A673 (cell line): ENCODE results near the gene MLLT11. TPM values are rescaled to one million over a fixed set of nuclear protein-coding genes. Genes with fewer than 3 reads are reported as not detected.

Experiments used
- BruUV-seq: library from RNA; stranded (reverse); fragments of 400-500 nt; replicated peaks from 2 replicates; lab custom pipeline; 2021; lab: Mats Ljungman, UMichigan
- CTCF ChIA-PET: fragments of 300-600 bp; sonication (Branson Sonifier 250); formaldehyde crosslinking; loops from one replicate; lab custom pipeline; 2022; ENCODE audit warnings: antibody characterized with exemption; lab: Charles Lee
- POLR2A ChIA-PET: fragments of 300-600 bp; sonication (Branson Sonifier 250); formaldehyde crosslinking; loops from one replicate; lab custom pipeline; 2022; ENCODE audit warnings: antibody characterized with exemption; ENCODE audit not compliant: low non-redundant PET; lab: Charles Lee
- DNase-seq: peaks from one replicate; pipeline ENCODE4 v3.0.0-alpha.2; 2015; ENCODE audit warnings: low spot score
- H3K27ac ChIP-seq: fragments of 200-600 bp; sonication (generic); 2 replicates; pipeline ENCODE4 v1.5.1; 2016; ENCODE audit warnings: mixed run types, low read depth, mild to moderate bottlenecking, mixed read lengths, antibody characterized with exemption, low read length; ENCODE audit not compliant: poor library complexity, severe bottlenecking
- H3K27me3 ChIP-seq: fragments of 200-600 bp; sonication (generic); replicated peaks from 2 replicates; pipeline ENCODE4 v1.6.1; 2017; ENCODE audit warnings: mixed run types, low read depth, mild to moderate bottlenecking, mixed read lengths, antibody characterized with exemption, low read length; ENCODE audit not compliant: insufficient read depth, poor library complexity
- H3K36me3 ChIP-seq: fragments of 200-600 bp; sonication (generic); 2 replicates; pipeline ENCODE4 v1.6.1; 2016; ENCODE audit warnings: mixed run types, mild to moderate bottlenecking, mixed read lengths, antibody characterized with exemption, low read length; ENCODE audit not compliant: insufficient read depth, poor library complexity, severe bottlenecking
- H3K4me1 ChIP-seq: fragments of 200-600 bp; sonication (generic); 2 replicates; pipeline ENCODE4 v1.6.1; 2017; ENCODE audit warnings: mixed run types, mild to moderate bottlenecking, mixed read lengths, antibody characterized with exemption, low read length; ENCODE audit not compliant: insufficient read depth, poor library complexity, severe bottlenecking
- H3K4me3 ChIP-seq: fragments of 200-600 bp; sonication (generic); 2 replicates; pipeline ENCODE4 v1.5.1; 2016; ENCODE audit warnings: low read depth, mixed run types, mild to moderate bottlenecking, mixed read lengths, low read length; ENCODE audit not compliant: poor library complexity, severe bottlenecking
- H3K9me3 ChIP-seq: fragments of 200-600 bp; sonication (generic); 2 replicates; pipeline ENCODE4 v1.6.1; 2016; ENCODE audit warnings: mixed run types, low read depth, mild to moderate bottlenecking, mixed read lengths, antibody characterized with exemption, low read length; ENCODE audit not compliant: poor library complexity, severe bottlenecking
- EZH2 ChIP-seq: fragments of 200-600 bp; sonication (generic); IDR thresholded peaks from 2 replicates; pipeline ENCODE4 v1.6.1; 2017; ENCODE audit warnings: borderline replicate concordance, low read depth, mild to moderate bottlenecking, mixed read lengths, antibody characterized with exemption, low read length; ENCODE audit not compliant: poor library complexity, severe bottlenecking
- intact Hi-C: fragments of 100-400 bp; cut with micrococcal nuclease; formaldehyde crosslinking; loops from one replicate; pipeline ENCODE4 v1.10.0; 2022; ENCODE audit not compliant: unreplicated experiment
- total RNA-seq: library from RNA; stranded (reverse); gene quantifications from 2 replicates; pipeline ENCODE4 v1.2.3, GENCODE V29; 2021
- TF ChIP-seq, protein P1 (sequence below): fragments of 300-800, 200-600 bp; sonication (generic); conservative IDR thresholded peaks from 2 replicates; pipeline ENCODE4 v1.5.1; 2017; ENCODE audit warnings: low read depth, mild to moderate bottlenecking, antibody characterized with exemption, low read length, moderate library complexity, mixed read lengths

The MLLT11 gene
- total RNA-seq, 1 experiment from 2014 or later: 108 TPM

DNA sequence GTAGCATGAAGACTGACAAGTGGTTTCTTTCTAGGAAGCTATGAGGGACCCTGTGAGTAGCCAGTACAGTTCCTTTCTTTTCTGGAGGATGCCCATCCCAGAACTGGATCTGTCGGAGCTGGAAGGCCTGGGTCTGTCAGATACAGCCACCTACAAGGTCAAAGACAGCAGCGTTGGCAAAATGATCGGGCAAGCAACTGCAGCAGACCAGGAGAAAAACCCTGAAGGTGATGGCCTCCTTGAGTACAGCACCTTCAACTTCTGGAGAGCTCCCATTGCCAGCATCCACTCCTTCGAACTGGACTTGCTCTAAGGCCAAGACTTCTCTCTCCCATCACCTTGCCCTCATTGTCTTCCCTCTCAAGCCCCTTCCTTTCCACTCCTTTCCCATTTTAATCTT, 7.0 kb downstream of the MLLT11 start:
- BruUV-seq: no TSS peak
- Histone ChIP-seq H3K4me3 (no peak overlapping the region), H3K36me3 (peaks cover 43% of the 10 kb centered on the region), H3K27ac (peak overlapping the region; percentile 58), H3K27me3 (no peaks in the 10 kb centered on the region), H3K9me3 (no peaks in the 10 kb centered on the region), H3K4me1 (peaks cover 20% of the 10 kb centered on the region)
- CTCF ChIA-PET: no interaction called here
- DNase-seq: no peak
- POLR2A ChIA-PET: interaction anchor here (0.5 kb wide), 1 partner anchor 550 kb away, joined by 3 read pairs; no protein-coding TSS in a partner anchor
- intact Hi-C loops: no loop called here
- TF ChIP-seq, protein P1, sequence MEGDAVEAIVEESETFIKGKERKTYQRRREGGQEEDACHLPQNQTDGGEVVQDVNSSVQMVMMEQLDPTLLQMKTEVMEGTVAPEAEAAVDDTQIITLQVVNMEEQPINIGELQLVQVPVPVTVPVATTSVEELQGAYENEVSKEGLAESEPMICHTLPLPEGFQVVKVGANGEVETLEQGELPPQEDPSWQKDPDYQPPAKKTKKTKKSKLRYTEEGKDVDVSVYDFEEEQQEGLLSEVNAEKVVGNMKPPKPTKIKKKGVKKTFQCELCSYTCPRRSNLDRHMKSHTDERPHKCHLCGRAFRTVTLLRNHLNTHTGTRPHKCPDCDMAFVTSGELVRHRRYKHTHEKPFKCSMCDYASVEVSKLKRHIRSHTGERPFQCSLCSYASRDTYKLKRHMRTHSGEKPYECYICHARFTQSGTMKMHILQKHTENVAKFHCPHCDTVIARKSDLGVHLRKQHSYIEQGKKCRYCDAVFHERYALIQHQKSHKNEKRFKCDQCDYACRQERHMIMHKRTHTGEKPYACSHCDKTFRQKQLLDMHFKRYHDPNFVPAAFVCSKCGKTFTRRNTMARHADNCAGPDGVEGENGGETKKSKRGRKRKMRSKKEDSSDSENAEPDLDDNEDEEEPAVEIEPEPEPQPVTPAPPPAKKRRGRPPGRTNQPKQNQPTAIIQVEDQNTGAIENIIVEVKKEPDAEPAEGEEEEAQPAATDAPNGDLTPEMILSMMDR: no peak
- no peak for TF ChIP-seq EZH2

DNA sequence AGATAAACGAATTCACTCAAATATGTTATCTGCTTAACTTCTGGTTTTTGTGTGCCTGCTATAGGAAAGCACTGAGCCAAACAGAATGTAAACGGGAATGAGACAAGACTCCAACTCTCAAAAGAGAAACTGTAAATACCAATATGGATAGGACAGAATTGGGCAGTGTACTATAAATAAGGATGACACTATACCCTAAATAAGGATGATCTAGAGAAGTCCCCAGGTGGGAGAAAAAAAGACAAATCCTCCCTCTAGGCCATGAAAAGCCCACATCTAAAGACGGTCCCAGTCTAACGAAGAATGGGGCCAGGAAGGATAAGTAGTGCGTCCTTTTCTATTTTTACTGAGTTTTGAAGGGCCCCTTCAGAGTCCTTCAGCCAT, 8.9 kb downstream of the MLLT11 start:
- Histone ChIP-seq H3K4me1 (peaks cover 19% of the 10 kb centered on the region), H3K27me3 (no peaks in the 10 kb centered on the region), H3K9me3 (no peaks in the 10 kb centered on the region), H3K27ac (peak overlapping the region; percentile 94), H3K4me3 (no peak overlapping the region), H3K36me3 (peaks cover 36% of the 10 kb centered on the region)
- TF ChIP-seq, protein P1: no peak
- TF ChIP-seq EZH2: no peak
- no TSS peak for BruUV-seq
- intact Hi-C loops: no loop called here
- CTCF ChIA-PET: no interaction called here
- no peak for DNase-seq
- POLR2A ChIA-PET: no interaction called here

DNA sequence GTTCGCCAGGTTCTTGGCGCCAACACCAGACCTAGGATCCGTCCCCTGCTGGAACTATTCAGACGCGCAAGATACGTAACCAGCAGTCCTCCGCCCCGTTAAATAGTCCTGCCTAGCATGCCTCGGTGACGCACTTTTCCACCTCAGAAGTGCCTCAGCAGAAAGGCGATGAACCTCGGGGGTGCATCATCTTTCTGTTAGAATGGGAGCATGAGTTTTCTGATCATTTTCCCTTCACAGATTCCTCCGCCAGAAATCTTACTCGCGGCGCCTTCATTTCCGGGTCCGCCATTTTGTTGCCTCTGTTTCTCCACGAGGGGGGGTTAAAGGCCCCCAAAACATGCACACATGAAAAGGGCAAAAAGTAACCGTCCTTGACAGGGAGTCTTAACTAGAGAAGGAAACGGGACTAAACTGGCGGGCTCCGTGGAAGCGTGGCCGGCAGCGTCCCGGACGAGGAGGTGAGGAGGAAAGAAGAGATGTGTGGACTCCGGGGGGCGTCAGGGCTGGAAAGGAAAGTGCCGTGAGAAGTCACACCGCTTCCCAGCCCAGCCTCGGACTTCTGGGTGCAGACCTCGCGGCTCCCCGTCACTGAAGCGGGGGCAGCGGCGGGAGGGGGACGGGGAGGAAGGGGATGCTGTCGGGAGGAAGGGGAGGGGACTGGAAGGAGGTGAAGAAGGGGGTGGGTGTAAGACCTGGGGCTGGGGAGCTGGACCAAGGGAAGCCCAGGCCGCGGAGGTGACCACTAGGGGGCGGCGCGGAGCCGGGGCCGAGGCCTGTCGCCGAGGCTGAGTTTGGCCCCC, 10.5 kb downstream of the MLLT11 start, which contains the start of gene GABPB2:
TSS of gene GABPB2 (plus strand) at position 288 of the 803 bp plus-strand sequence. CDS start 17,429 bp downstream, outside the sequence.
- no TSS peak for BruUV-seq
- intact Hi-C loops: loop anchor here (1.0 kb wide), 1 partner anchor 10 kb away; the partner anchor contains the start of gene MLLT11
- TF ChIP-seq, protein P1: peak; percentile 93
- TF ChIP-seq EZH2: no peak

More for the DNA sequence above, 10.5 kb downstream of the MLLT11 start, which contains the start of gene GABPB2:
- Histone ChIP-seq H3K27ac (peak within 1 kb of the TSS; percentile 94), H3K27me3 (no peaks in the 10 kb centered on the region), H3K4me1 (peaks cover 8% of the 10 kb centered on the region), H3K9me3 (no peaks in the 10 kb centered on the region), H3K4me3 (peak within 1 kb of the TSS; percentile 70), H3K36me3 (peaks cover 35% of the 10 kb centered on the region)
- ChIA-PET POLR2A (interaction anchor here (0.6 kb wide), 1 partner anchor 421 kb away, joined by 3 read pairs; no protein-coding TSS in a partner anchor), CTCF (interaction anchor here (1.0 kb wide), 1 partner anchor 30 kb away, joined by 11 read pairs; no protein-coding TSS in a partner anchor)
- peak; percentile 96 for DNase-seq
